Colonic mucosa (tissue), 4 donors: ENCODE measurements around the gene MYO5C. TPM values are rescaled to one million over a fixed set of nuclear protein-coding genes. Genes with fewer than 3 reads are reported as not detected.
A peak's percentile ranks its signal among the peaks of the same experiment; 100 is the strongest.
"Not testable (repeated sequence)": the region's sequence is repeated elsewhere in the genome, so short reads cannot be mapped to it uniquely, and the experiment has no call there.

Source experiments
- DNase-seq: peaks from one replicate; pipeline ENCODE4 v3.0.0-alpha.2; 2020
- H3K27ac ChIP-seq: fragments of 200-600 bp; one replicate; pipeline ENCODE4 v1.8.0; 2021
- H3K27me3 ChIP-seq: fragments of 200-600 bp; one replicate; pipeline ENCODE4 v1.8.0; 2021
- H3K36me3 ChIP-seq: fragments of 200-600 bp; one replicate; pipeline ENCODE4 v1.8.0; 2021
- H3K4me1 ChIP-seq: fragments of 200-600 bp; one replicate; pipeline ENCODE4 v1.8.0; 2021; ENCODE audit warnings: mild to moderate bottlenecking
- H3K4me3 ChIP-seq: fragments of 200-600 bp; one replicate; pipeline ENCODE4 v1.8.0; 2021
- H3K9ac ChIP-seq, 2 donors: one replicate each; pipeline ENCODE4 v1.7.0; 2013; ENCODE audit warnings: control low read depth in 2 of 2, low read depth in 2 of 2, low read length in 2 of 2
- H3K9me3 ChIP-seq: fragments of 200-600 bp; one replicate; pipeline ENCODE4 v1.8.0; 2021
- CTCF ChIP-seq: fragments of 200-600 bp; IDR thresholded peaks from one replicate; pipeline ENCODE4 v1.8.0; 2022; ENCODE audit warnings: antibody characterized with exemption, mild to moderate bottlenecking
- intact Hi-C: fragments of 100-400 bp; cut with DNase I; formaldehyde crosslinking; loops from one replicate; pipeline ENCODE4 v1.14.1; 2022
- total RNA-seq, 2 donors: library from RNA; stranded (reverse); fragmentation: NEBNext Ultra II Directional in 1 of 2; extraction: Animal tissue kit (Norgen Biotek cat#: 25700) in 1 of 2; gene quantifications; one replicate each; pipeline ENCODE4 v1.2.1, GENCODE V29; 2021
- donor health status: healthy.
- donor health status: DM: no; HTN: no; CAD: no.
- donor health status: DM: no; HTN: no; CAD: no.

Gene MYO5C
- total RNA-seq, 2 donors from 2014 or later, result 71.4 to 102 TPM

DNA sequence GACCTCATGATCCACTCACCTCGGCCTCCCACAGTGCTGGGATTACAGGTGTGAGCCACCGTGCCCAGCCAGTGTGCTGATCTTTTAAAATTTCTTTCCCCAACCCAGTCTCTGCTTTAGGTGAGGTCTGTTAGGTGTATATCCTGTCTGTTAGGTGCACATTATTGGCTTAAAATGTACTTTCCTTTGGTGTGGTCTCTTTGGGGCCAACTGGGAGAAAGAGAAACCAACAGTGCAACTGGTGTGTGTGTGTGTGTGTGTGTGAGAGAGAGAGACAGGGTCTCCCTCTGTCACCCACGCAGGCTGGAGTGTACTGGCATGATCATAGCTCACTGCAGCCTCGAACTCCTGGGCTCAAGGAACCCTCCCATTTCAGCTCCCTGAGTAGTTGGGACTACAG, 54.1 kb downstream of the MYO5C start:
- H3K27ac ChIP-seq, result no peak overlapping the region
- H3K27me3 ChIP-seq, result no peaks in the 10 kb centered on the region
- H3K36me3 ChIP-seq, result no peaks in the 10 kb centered on the region
- no peak overlapping the region for H3K4me3 ChIP-seq
- H3K9ac ChIP-seq, result no peak overlapping the region
- no peaks in the 10 kb centered on the region for H3K4me1 ChIP-seq
- no peak for DNase-seq
- no peak for TF ChIP-seq CTCF
- H3K9me3 ChIP-seq, result no peaks in the 10 kb centered on the region
- intact Hi-C loops, result no loop called here

- H3K4me1 ChIP-seq, result no peaks in the 10 kb centered on the region
- peaks cover 7% of the 10 kb centered on the region for H3K36me3 ChIP-seq
- H3K27ac ChIP-seq, result no peak overlapping the region
- no peaks in the 10 kb centered on the region for H3K27me3 ChIP-seq
- H3K4me3 ChIP-seq, result no peak overlapping the region
- H3K9ac ChIP-seq, result no peak overlapping the region
- H3K9me3 ChIP-seq, result no peaks in the 10 kb centered on the region
- no peak for DNase-seq
- no peak for TF ChIP-seq CTCF
- intact Hi-C loops, result no loop called here
These were observed 55.4 kb downstream of the MYO5C start for GRCh38 chr15:52240166-52240565.

GRCh38 chr15:52238989-52239525, 56.5 kb downstream of the MYO5C start:
- not testable (repeated sequence) for H3K36me3 ChIP-seq

DNA sequence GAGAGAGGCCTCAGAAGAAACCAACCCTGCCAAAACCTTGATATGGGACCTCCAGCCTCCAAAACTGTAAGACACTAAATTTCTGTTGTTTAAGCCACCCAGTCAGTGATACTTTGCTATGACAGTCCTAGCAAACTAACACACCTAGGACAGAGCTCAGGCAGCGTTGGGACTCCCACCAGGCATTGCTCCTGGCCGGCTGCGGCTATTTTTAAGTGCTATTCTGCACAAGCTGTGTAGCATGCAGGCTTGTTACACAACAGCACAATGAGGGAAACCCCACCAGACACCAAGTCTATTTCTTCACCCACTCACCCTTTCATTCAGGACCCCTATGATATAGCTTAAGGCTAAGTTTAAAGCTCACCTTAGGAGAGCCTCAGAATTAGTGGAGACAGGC, 57.5 kb downstream of the MYO5C start:
- Histone ChIP-seq H3K9me3 (no peaks in the 10 kb centered on the region), H3K27me3 (no peaks in the 10 kb centered on the region), H3K9ac (no peak overlapping the region), H3K4me1 (no peaks in the 10 kb centered on the region), H3K36me3 (peaks cover 7% of the 10 kb centered on the region), H3K27ac (no peak overlapping the region), H3K4me3 (no peak overlapping the region)
- no peak for DNase-seq
- no peak for TF ChIP-seq CTCF
- intact Hi-C loops, result no loop called here

More at GRCh38 chr15:52238989-52239525, 56.5 kb downstream of the MYO5C start:
- DNase-seq, H3K9ac ChIP-seq, H3K27me3 ChIP-seq, H3K4me1 ChIP-seq, H3K4me3 ChIP-seq, H3K9me3 ChIP-seq, intact Hi-C loops, H3K27ac ChIP-seq: not testable (repeated sequence)

DNA sequence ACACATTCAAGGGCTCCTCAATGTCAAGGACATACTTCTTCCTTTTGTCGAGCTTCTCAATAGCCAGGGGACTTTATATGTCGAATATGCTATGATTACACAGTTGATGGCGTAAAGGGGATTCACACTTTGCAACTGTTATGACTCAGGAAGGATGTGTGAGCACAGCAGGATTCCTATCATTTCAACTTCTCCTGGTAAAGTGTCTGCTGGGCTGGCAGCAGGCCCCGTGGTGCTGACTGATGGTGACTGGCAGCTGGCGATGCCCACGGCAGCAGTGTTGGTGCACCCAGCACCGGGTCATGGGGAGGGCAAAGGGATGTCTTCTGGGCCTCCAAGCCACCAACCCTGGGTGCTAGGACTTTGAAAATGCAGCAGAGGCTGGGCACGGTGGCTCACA, 59.6 kb downstream of the MYO5C start:
- Histone ChIP-seq H3K27ac (no peak overlapping the region), H3K9ac (no peak overlapping the region), H3K4me1 (no peaks in the 10 kb centered on the region), H3K27me3 (no peaks in the 10 kb centered on the region), H3K36me3 (peaks cover 7% of the 10 kb centered on the region), H3K9me3 (no peaks in the 10 kb centered on the region), H3K4me3 (no peak overlapping the region)
- no peak for TF ChIP-seq CTCF
- intact Hi-C loops, result no loop called here
- no peak for DNase-seq

DNA sequence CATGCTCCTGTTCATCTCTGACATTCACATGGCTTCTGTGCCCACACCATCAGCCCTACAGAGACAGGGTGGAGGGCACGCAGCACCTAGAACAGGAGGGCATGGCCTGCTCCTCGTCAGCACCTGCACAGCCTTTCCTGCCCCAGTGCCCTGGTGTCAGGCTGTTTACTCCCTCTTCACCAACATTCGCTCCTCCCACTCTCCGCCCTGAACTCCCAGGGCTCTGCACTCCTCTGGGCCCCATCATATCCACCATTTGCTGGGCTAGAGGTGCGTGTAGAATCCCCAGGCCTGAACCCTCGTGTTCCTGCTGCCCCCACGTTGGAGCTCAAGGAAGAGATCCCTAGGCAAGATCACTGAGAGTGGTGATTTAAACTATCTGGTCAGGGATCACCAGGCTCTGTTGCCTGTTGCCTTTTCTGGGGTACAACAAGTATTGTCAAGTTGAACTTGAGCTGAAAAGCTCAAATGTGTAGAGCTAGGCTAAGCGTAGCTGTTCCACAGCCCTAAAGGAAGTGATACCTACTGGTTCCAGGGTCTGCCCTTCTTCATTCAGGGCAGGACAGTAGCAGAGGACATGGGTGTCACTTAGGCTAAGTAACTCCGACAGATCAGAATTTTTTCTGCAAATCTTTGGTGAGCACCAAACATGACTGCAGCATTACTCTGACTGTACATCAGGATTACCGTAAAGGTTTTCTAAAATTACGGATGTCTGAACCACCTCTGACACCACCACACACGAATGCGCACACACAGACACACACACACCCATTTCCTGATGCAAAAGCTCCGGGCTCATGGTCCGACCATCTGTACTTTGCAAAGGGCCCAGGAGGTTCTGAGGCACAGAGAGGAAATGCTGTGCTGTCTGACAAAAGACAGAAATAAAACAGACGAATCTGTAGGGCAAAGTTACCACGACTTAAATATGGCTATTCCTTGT, 60.7 kb downstream of the MYO5C start:
- Histone ChIP-seq H3K4me3 (no peak overlapping the region), H3K4me1 (no peaks in the 10 kb centered on the region), H3K27ac (no peak overlapping the region), H3K9me3 (no peaks in the 10 kb centered on the region), H3K27me3 (no peaks in the 10 kb centered on the region), H3K9ac (no peak overlapping the region), H3K36me3 (peaks cover 7% of the 10 kb centered on the region)
- intact Hi-C loops, result no loop called here
- DNase-seq, result peak; percentile 34
- no peak for TF ChIP-seq CTCF
